ENCODE measurements around the gene RPL13.

Gene RPL13

GRCh38 chr16:89599451-89599858 is 39.0 kb downstream of the RPL13 start:
- DNase-seq (ENCODE audit: low read depth) = no peak

GRCh38 chr16:89599902-89600301 is 39.4 kb downstream of the RPL13 start:
- DNase-seq (ENCODE audit: low read depth) = no peak

GRCh38 chr16:89600427-89600826 is 39.9 kb downstream of the RPL13 start:
- DNase-seq (ENCODE audit: low read depth) = no peak

GRCh38 chr16:89600956-89601355 is 40.5 kb downstream of the RPL13 start:
- no peak for DNase-seq (ENCODE audit: low read depth)

GRCh38 chr16:89601906-89602272 is 41.4 kb downstream of the RPL13 start:
- DNase-seq (ENCODE audit: low read depth) = no peak

GRCh38 chr16:89602273-89602951 is 41.9 kb downstream of the RPL13 start:
- DNase-seq (ENCODE audit: low read depth) = no peak

GRCh38 chr16:89602952-89603590 is 42.6 kb downstream of the RPL13 start:
- DNase-seq (ENCODE audit: low read depth) = no peak

GRCh38 chr16:89604764-89605163 is 44.3 kb downstream of the RPL13 start:
- no peak for DNase-seq (ENCODE audit: low read depth)

- no peak for DNase-seq (ENCODE audit: low read depth)
Measured at GRCh38 chr16:89605186-89605970, 44.9 kb downstream of the RPL13 start.

GRCh38 chr16:89606006-89606405 is 45.5 kb downstream of the RPL13 start:
- DNase-seq (ENCODE audit: low read depth) = no peak

GRCh38 chr16:89607453-89607852 is 47.0 kb downstream of the RPL13 start:
- DNase-seq (ENCODE audit: low read depth) = no peak

- DNase-seq (ENCODE audit: low read depth) = no peak
Measured at GRCh38 chr16:89607937-89608740, 47.7 kb downstream of the RPL13 start.

- no peak for DNase-seq (ENCODE audit: low read depth)
Measured at GRCh38 chr16:89610108-89610453, 49.6 kb downstream of the RPL13 start.

- DNase-seq (ENCODE audit: low read depth) = no peak
Measured at GRCh38 chr16:89612415-89613166, 52.1 kb downstream of the RPL13 start.

- no peak for DNase-seq (ENCODE audit: low read depth)
Measured at GRCh38 chr16:89613231-89613953, 52.9 kb downstream of the RPL13 start, which contains the start of gene DPEP1. Gene DPEP1 (plus strand): TSS chr16:89613642. CDS start chr16:89630411, 16,769 bp downstream.

- no peak for DNase-seq (ENCODE audit: low read depth)
Measured at GRCh38 chr16:89613954-89614459, 53.5 kb downstream of the RPL13 start.
